ENCODE data around the gene PEX5. TPM values are rescaled to one million over a fixed set of nuclear protein-coding genes. Genes with fewer than 3 reads are reported as not detected.

Gene PEX5
- total and polyA plus RNA-seq, 2 of the 8 experiments (the other 6 are each of a cell fraction or from before 2014, with no cell fraction given) = 16.8 to 50.5 TPM

GRCh38 chr12:7190268-7191055, 976 bp downstream of the PEX5 start:
- Histone ChIP-seq H2AK5ac (ENCODE audit: low read depth, low read length) (no peak overlapping the region), H3K23ac (ENCODE audit: insufficient read length) (no peak overlapping the region), H2AFZ (ENCODE audit: low read length) (no peak overlapping the region; the same call in 1 of the 2 replicates), H3K4ac (replicated peaks; ENCODE audit: insufficient read length, low read depth, low read length) (no peak overlapping the region), H3K79me1 (ENCODE audit: low read depth, low read length) (no peaks in the 10 kb centered on the region), H2BK12ac (ENCODE audit: low read depth, low read length) (no peak overlapping the region; the same call in 1 of the 2 replicates), H3K4me2 (ENCODE audit: insufficient read depth in 1 of 2, low read depth in 2 of 2, low read length in 2 of 2) (peak overlapping the region; percentile 87 to 96), H4K20me1 (replicated peaks in 1 of 2; ENCODE audit: control insufficient read depth in 1 of 2, insufficient read depth in 2 of 2, low read length in 2 of 2) (no peaks in the 10 kb centered on the region), H2BK120ac (replicated peaks; ENCODE audit: low read depth, low read length) (no peak overlapping the region), H3K23me2 (ENCODE audit: low read depth, low read length) (peaks cover 9% of the 10 kb centered on the region), H3K4me3 (ENCODE audit: extremely low read depth in 1 of 4, insufficient read depth in 2 of 4, low read depth in 3 of 4, low read length in 4 of 4) (peak overlapping the region; percentile 62 to 89 (median 84)), H3K9ac (replicated peaks in 1 of 4; ENCODE audit: extremely low read depth in 1 of 4, low read depth in 3 of 4, low read length in 3 of 4) (peak overlapping the region in 3 of 4 experiments; percentile 30 to 57 (median 52); a peak in 5 of 7 replicates), H3K27ac (ENCODE audit: low read depth, low read length) (no peak overlapping the region; the same call in 1 of the 2 replicates), H4K5ac (ENCODE audit: insufficient read length, low read depth, low read length) (peak overlapping the region; percentile 53), H2BK20ac (ENCODE audit: low read length) (no peak overlapping the region), H3K9me3 (ENCODE audit: insufficient read depth in 2 of 2, low read depth in 1 of 2, low read length in 1 of 2) (no peaks in the 10 kb centered on the region), H3K36me3 (ENCODE audit: control insufficient read depth in 2 of 4, insufficient read depth in 4 of 4, low read length in 3 of 4) (peaks cover 0 to 33% (median 0%) of the 10 kb centered on the region in 4 experiments; a peak in 5 of 8 replicates), H3K4me1 (replicated peaks in 1 of 4; ENCODE audit: control insufficient read depth in 3 of 4, insufficient read depth in 4 of 4, low read length in 3 of 4) (peaks cover 0 to 13% (median 3%) of the 10 kb centered on the region in 4 experiments; a peak in 4 of 7 replicates), H4K8ac (ENCODE audit: extremely low read depth, insufficient read depth, low read length) (peak overlapping the region; percentile 83; the same call in 1 of the 2 replicates), H3K18ac (ENCODE audit: extremely low read depth, low read length) (peak overlapping the region; percentile 74), H4K91ac (replicated peaks; ENCODE audit: insufficient read length, low read length) (peak overlapping the region; percentile 60), H3K14ac (ENCODE audit: insufficient read length) (no peak overlapping the region), H2BK15ac (ENCODE audit: low read length) (peak overlapping the region; percentile 14; the same call in 1 of the 2 replicates), H2BK5ac (ENCODE audit: low read depth, low read length) (peak overlapping the region; percentile 79; the same call in 1 of the 2 replicates), H3K56ac (replicated peaks; ENCODE audit: insufficient read length, low read depth, low read length) (peak overlapping the region; percentile 59), H3K27me3 (replicated peaks in 1 of 4; ENCODE audit: control insufficient read depth in 3 of 4, extremely low read depth in 1 of 4, insufficient read depth in 3 of 4, low read length in 3 of 4) (no peaks in the 10 kb centered on the region), H3K79me2 (ENCODE audit: control insufficient read depth in 1 of 2, insufficient read depth in 2 of 2, low read length in 2 of 2) (peaks cover 0 to 11% of the 10 kb centered on the region in 2 experiments; a peak in 1 of 4 replicates)
- CTCF ChIA-PET (ENCODE audit: partially characterized antibody) = interaction anchor here (0.6 to 2.8 kb wide), 4 partner anchors 27 to 78 kb away, joined by 3 to 22 read pairs (median 3); no protein-coding TSS in a partner anchor
- TF ChIP-seq SAP30 (IDR thresholded peaks at IDR 0.05; ENCODE audit: insufficient read depth, insufficient replicate concordance, low read length) = no peak
- no peak for TF ChIP-seq RAD21 (IDR thresholded peaks at IDR 0.05 in 1 of 2, conservative IDR thresholded peaks at IDR 0.05 in 1 of 2; ENCODE audit: low read depth in 2 of 2, low read length in 2 of 2)
- TF ChIP-seq MAFK (IDR thresholded peaks at IDR 0.05; ENCODE audit: low read depth, low read length) = no peak
- no peak for TF ChIP-seq RFX5 (IDR thresholded peaks at IDR 0.05; ENCODE audit: borderline replicate concordance, low read depth, low read length)
- TF ChIP-seq POU5F1 (IDR thresholded peaks at IDR 0.05; ENCODE audit: low read depth, low read length) = no peak
- TF ChIP-seq NRF1 (IDR thresholded peaks at IDR 0.05; ENCODE audit: low read depth, low read length) = no peak
- TF ChIP-seq BRCA1 (IDR thresholded peaks at IDR 0.05; ENCODE audit: low read depth, low read length) = no peak
- TF ChIP-seq ZNF274 (IDR thresholded peaks at IDR 0.05; ENCODE audit: borderline replicate concordance, extremely low read depth, low read length) = no peak
- no peak for TF ChIP-seq CEBPB (IDR thresholded peaks at IDR 0.05; ENCODE audit: low read depth, low read length)
- no peak for TF ChIP-seq SIX5 (IDR thresholded peaks at IDR 0.05; ENCODE audit: low read depth, low read length)
- 28% methylated on average over 17 of the region's 17 CpGs; no CpG with 5 or more reads in 1 of the 2 experiments for WGBS, 2 experiments (ENCODE audit: extremely low coverage in 1 of 2, insufficient coverage in 1 of 2, insufficient read length in 1 of 2, insufficient replicate concordance in 2 of 2, low coverage in 1 of 2, low lambda C conversion rate in 2 of 2, missing lambda C conversion rate in 1 of 2)
- DNase-seq (ENCODE audit: low read depth in 1 of 2, low spot score in 2 of 2) (peak in 1 of 2 experiments; percentile 65), FAIRE-seq (no peak)
- POLR2A ChIA-PET (ENCODE audit: partially characterized antibody) = interaction anchor here (1.5 to 2.9 kb wide), 2 partner anchors 12 to 28 kb away, joined by 8 to 11 read pairs; no protein-coding TSS in a partner anchor
